HG03460 (cell line): Measurements from ENCODE around the gene CCDC124.

Experiments used
- ATAC-seq: cut with Tn5 transposase; IDR thresholded peaks from one replicate; pipeline ENCODE4 v1.9.1; 2021; ENCODE audit not compliant: unreplicated experiment

Gene CCDC124

DNA sequence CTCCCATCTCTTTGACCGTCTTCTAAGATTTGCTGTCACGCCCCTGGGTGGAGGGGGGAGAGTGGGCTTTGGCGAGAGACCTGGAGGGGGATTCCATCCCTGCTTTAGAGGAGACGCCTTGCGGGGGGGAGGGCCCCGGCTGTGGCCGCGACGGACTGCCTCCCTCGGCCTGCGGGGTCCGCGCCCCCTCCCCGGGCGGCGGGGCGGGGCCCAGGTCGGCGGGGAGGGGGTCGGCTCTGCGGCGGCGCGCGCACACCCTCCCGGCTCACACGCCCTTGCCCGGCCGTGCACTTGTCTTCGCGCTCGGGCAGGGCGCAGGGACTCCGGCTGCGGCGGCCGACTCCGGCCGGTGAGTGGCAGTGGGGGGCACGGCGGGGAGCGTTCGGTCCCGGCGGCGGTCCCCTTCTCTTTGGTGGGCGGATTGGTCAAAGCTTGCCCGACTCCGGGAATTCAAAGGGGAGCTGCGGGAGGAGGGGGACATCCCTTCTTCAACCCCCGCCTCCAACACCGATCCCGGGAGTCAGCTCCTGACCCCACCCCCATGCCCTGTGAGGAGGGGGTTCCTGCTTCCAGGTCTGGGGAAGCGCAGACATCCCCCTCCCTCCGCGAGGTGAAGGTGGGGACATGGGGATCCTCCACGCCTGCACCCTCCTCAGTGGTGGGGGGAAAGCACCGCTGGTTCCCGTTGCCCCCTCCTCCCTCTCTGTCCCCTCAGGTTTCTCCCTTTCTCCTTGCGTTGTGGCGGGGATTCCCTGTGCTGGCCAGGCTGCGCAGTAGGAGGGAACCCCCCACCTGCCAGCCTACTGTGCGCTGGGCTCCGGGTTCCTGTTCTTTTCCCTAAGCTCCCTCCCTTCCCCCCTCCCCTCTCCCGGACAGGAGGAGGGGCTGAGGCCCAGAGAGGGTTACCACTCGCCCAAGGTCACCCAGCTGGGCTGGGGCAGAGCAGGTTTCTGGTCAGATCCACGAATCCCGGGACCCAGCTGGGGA is 19.5 kb downstream of the CCDC124 start:
- no peak for ATAC-seq

DNA sequence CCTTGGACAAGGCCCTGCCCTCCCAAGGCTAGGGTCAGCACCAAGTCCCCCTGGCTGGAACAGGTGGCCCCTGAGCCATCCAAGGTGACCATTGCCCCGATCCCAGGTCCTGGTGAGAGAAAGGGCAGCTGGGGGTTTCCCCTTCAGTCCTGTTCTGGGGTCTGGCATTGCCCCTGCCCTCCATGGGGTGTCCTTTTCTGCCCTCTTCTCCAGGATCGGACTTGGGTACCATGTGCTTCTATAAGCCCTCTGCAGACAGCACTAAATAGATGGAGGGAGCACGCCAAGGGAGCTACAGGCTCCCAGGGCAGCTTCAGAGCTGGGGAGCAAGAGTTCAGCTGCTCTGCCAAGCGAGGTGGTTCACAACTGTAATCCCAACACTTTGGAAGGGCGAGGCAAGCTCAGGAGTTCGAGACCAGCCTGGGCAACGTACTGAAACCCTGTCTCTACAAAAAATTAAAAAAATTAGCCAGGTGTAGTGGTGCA is 20.5 kb downstream of the CCDC124 start:
- ATAC-seq, result no peak

DNA sequence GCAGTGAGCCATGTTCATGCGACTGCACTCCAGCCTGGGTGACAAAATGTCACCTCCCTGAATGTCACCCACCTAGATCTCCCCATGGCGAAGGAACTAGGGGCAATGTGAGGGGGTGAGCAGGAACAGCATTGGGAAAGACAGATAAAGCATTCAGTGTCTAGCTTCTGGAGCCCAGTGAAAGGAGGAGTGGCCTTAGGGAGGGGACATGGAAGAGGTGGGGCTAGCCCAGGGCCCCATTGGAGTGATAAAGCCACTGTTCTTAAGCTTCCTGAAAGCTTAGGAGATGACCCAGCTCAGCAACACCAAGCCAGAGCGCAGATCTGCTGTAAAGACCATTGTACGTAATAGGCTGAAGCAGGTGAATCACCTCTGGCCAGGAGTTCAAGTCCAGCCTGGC is 21.1 kb downstream of the CCDC124 start:
- no peak for ATAC-seq

DNA sequence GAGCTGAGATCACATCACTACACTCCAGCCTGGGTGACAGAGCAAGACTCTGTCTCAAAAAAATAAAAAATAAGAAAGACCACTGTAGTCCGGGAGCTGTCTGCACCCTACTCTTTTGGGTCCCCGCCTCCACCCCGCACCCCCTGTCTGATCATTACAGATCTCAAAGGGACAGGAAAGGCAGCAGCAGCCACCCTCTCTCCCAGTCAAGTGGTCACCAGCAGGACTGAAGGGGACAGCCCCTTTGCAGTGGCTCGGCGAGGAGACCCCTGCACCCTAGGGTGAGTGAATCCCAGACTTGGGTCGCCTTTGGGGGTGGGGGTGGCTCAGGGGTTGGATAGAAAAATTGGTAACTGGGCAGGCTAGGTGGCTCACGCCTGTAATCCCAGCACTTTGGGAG is 21.6 kb downstream of the CCDC124 start:
- ATAC-seq, result no peak

DNA sequence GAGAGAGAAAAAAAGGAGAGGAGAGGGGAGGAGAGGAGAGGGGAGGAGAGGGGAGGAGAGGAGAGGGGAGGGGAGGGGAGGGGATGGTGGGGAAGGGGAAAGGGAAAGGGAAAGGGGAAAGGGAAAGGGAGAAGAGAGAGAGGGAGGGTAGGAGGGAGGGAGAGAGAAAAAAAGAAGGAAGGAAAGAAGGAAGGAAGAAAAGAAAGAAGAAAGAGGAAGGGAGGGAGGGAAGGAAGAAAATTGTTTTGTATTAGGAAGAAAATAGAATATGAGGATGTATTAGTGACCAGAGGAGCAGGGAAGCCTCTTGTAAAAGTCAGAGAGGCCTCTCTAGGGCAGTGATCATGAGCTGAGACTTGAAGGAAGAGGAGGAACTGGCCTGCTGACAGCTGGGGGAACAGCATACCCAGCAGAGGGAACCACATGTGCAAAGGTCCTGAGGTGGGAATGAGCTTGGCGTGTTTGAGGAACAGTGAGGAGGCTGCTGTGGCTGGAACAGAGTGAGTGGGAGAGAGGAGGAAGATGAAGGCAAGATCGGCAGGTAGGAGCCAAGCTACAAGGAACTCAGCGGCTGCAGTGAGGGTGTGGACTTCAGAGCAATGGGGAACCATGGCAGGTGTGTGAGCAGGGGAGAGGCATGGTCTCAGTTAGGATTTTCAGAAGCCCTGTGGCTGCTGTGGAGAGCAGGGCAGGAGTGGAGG is 24.5 kb downstream of the CCDC124 start:
- no peak for ATAC-seq

DNA sequence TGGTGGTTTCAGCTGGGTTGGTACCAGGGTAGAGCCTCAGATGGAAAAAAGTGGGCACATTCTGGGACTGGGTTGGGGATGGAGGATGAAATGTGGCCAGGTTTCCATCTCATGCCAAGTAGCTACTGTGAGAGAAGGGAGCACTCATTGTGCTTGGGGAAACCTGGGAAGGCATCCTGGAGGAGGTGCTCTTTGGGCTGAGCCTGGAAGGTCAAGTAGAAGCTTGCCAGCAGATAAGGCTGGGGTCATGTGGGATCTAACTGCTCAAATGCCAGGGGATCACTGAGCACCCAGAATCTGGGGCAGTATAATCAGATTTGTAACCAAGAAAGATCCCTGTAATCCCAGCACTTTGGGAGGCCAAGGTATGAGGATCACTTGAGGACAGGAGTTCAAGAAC is 25.1 kb downstream of the CCDC124 start:
- no peak for ATAC-seq

DNA sequence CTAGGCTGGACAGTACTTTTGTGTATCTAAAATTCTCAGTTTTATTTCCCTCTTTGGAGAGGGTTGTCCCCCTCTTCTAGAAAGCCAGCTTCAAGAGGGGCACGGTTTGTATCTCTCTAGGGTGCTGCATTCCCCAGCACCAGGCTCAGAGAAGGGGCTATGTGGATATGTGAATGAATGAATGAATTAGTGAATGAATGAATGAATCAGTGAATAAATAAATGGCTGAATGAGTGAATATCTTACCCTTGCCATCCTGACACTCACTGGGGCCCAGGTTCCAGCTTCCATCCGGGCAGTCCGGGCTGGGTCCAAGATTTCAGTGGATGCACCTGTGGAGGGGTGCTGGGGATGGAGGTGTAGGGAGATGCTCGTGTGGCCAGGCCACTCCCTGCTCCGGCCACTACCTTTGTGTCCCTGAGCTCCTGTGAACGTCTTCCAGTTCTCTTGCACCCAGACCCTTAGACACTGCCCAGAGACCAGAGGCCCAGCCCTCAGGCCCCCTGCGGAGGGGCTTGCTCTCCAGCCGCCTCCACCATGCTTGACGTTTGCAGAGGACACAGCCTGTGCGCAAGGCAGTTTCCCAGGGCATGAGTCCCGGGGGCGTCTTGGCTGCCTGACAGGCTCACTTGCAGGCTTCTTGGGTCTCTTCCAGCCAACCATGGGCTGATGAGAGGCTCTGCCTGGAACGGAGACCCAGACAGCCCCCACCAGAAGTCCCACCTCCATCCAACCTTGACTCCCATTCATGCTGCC is 31.3 kb downstream of the CCDC124 start:
- ATAC-seq, result no peak

DNA sequence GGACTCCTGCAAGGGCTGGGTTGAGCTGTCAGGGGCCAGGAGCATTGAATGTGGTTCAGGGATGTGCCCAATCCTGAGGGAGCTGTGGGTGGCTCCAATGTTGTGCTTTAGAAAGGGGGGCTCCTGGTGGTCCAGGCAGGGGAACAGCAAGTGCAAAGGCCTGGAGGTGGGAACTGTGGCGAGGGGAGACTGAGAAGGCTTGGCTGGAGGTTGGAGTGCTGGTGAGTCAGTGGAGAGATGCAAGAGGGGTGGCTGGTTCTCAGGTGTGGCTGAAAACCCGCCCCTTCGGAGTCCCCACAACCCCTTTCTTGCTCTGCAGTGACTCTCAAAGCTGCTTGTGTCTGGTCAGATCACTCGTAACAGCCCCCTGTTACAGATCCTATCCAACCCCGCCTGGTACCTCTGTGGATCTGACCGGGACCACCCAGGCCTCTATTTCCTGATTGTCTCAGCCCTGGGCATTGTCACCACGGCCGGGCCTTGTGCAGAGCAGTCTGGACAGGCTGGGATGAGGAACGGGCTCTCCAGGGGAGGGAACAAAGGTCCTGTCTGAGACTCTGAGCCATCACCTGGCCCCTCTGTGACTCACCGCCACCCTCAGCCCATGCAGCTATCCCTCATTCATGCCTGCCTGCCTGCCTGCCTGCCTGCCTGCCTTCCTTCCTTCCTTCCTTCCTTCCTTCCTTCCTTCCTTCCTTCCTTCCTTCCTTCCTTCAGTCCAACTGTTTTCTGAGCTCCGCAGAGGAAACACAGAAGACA is 32.7 kb downstream of the CCDC124 start:
- ATAC-seq, result no peak

DNA sequence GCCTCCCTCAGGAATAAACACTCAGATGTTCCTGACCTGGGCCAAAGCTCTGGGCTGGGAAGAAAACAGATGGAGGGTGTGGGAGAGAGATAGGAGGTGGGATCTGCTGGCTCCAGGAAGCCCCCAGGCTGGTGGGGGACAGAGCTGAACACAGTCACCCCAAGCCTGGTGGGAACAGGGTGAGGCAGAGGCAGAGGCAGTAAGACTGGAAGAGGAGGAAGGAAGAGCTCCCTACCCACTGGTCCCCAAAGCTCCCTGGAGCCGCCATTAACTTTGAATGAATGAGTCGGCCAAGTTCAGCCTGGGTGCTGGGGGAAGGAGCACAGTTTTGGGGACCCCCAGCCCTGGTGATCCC is 33.3 kb downstream of the CCDC124 start:
- ATAC-seq, result no peak

DNA sequence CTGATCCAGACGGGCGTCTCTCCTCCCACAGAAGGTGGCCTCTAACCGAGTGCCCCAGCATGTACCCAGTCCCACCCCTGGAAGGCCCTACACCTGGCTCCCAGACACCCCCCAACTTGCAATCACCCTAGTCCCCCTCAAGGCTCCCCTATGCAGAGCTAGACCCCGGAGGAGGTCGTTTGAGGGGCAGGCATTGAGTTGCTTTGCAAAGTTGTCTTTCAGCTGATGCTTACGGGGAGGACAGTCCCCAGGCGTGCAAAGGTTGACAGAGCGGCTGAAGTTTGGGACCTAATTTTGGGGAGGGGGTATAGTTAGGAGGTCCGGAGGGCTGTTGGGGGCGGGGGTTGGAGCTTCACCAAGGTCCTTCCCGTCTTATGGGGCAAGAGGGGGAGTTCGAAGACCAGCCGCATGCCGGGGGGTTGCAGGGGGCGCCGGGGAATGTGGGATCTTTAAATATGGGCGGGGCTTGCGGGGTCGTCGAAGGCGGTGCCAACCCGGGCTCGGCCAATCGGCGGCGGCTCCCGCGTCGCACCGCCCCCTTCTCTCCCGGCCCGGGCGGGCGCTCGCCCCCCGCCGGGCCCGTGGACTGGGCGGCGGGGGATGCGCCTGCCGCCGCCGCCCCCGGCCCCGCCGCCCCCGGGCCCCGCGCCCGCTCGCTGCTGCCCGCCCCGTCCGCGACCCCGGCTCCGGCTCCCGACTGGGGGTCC is 33.9 kb downstream of the CCDC124 start, which contains the start of gene KCNN1:
Gene KCNN1, plus strand, starts transcription at position 558 of the 707 bp plus-strand sequence. CDS start 6,782 bp downstream, outside the sequence.
- no peak for ATAC-seq

DNA sequence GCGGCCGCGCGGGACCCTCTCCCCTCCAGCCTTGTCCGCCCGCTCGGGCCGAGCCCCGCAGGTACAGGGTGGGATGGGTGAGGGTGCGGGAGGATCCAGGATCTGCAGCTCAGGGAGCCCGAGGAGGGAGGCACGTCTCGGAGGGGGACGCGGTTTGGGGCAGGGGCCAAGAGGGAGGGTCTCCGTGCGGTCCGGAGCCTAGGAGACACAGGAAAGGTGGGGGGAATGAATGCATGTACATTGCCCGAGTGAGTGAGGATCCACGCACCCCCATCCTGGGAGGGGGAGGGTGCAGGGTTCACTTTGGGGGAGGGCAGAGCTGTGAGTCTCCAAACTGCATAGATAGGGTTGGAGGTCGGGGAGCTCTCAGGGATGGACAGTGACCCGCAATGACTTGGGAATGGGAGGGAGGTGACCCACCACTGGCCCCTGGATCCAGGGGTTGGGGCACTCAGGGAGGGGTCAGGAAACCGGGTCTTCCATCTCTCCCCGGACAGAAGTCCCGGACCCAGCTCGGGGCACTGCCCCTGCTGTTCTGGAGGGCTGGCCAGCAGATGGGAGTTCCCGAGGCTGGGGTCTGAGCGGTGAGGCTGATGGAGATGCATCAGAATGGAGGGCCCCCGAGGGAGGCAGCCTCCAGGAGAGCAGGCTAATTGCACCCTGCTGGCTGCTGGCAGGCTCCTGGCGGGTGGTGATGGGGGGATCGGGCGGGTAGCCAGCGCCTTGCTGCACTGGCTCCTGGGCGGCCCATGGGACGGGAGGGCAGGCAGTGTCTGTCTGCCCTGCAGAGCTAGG is 34.6 kb downstream of the CCDC124 start:
- no peak for ATAC-seq

DNA sequence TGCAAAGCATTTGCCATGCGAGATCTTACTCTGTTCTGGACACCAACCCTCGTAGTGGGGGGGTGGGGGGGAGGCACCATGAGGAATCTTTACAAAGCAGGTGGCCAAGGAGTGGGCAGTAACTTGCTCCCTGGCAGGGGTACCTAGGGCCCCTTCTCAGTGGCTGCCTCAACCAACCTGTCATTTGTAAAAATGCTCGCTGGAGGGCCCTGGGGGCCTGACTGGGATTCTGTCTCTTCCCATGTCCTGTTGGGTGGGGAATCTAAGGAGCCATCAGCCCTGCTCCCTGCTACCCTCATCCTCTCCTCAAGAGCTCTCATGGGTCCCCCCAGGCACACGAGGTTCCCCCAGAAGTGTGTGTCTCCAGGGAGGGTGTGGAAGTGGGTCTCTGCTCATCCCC is 35.5 kb downstream of the CCDC124 start:
- no peak for ATAC-seq

DNA sequence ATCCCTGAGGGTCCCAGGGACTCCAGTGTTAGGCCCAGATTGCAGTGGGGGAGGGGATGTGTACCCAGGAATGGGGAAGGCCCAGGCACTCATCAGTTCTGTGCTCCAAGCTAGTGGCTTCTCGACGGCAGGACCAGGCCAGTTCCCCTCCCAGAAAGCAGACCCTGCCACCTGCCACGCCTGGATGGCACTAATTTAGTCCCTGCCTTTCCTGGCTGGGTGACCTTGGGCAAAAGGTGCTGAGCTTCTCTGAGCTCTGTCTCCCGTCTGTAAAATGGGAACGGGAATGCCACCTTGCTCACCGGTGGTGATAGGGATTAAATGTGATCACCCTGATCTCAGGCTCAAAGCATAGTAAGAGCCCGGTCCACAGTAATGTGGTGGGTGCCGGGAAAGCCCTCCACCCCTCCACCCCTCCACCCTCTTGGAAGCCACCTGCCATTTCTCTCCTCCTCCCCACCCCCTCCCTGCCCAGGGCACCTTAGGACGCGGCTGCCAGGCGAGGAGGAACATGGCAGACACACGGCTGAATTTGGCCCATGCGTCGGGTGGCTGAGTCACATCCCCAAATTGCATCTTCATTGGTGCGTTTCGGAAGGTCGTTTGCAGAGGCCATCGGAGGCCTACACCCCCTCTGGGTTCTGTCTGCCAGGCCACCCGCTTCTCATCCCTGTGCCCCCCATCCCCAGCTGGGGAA is 36.4 kb downstream of the CCDC124 start:
- ATAC-seq, result no peak

DNA sequence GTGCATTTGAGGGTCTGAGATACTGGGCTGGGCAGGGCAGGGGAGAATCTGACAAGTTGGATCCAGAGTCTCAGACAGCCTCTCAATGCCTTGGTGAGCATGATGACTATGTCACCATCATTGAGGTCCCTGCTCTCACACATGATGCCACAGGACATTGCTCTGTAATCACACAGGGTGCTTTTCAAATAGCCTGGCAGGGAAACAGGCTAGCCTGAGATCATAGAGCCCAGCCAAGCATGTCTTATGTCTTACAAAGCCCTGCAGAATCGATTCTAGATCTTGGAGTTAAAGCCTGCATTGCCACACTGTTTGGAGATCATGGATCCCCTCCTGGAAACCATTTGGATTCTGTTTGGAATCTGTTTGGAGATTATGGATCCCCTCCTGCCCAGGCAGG is 39.4 kb downstream of the CCDC124 start:
- no peak for ATAC-seq

DNA sequence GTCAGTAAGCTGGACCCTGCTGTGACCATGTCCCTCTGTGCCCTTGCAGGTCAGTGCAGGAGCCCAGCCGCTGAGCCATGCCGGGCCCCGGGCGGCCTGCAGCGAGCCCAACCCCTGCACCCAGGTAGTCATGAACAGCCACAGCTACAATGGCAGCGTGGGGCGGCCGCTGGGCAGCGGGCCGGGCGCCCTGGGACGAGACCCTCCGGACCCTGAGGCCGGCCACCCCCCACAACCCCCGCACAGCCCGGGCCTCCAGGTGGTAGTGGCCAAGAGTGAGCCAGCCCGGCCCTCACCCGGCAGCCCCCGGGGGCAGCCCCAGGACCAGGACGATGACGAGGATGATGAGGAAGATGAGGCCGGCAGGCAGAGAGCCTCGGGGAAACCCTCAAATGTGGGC is 40.9 kb downstream of the CCDC124 start:
- ATAC-seq, result no peak

DNA sequence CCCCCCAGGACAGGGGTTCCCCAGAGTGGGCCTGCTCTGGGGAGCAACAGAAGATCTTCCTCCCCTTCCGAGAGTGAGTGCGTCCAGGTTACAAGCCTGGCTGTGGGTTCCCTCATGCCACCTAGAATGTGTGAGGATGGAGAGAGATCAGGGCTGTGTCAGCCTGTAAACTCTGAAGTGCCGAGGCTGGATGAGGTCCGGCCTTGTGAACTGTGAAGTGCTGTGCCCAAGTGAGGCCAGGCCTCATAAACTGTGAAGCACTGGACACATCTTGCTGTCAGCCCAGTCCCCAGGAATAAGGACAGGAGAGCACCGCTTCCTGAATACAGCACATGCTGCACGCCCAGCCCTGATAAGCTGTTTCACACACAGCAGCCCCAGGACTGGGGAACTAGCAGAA is 41.7 kb downstream of the CCDC124 start:
- no peak for ATAC-seq

DNA sequence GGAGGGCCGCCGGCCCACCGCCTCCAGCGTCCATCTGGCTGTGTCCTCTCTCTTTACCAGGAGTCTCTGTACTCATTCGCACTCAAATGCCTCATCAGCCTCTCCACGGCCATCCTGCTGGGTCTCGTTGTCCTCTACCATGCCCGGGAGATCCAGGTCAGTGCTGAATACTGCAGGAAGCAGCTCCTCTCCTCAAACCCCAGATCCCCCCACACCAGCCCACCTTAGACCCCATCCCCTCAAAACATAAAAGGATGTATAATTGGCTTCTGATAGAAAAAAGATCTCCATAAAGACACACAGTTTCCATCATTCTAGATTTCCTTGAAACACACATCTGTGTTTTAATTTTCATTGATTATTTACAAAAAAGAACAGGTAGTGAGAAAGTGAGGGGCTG is 42.2 kb downstream of the CCDC124 start:
- no peak for ATAC-seq

DNA sequence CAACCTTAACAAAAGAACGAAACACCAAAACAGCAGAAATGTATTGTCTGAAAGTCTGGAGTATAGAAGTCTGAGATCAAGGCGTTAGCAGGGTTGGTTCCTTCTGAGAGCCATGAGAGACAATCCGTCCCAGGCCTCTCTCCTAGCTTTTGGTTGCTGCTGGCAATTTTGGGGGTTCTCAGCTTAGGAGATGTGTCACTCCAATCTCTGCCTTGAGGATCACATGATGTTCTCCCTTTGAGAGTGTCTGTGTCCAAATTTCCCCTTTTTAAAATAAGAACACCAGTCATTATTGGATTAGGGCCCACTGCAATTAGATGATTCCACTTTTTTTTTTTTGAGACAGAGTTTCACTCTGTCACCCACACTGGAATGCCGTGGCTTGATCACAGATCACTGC is 44.2 kb downstream of the CCDC124 start:
- no peak for ATAC-seq

DNA sequence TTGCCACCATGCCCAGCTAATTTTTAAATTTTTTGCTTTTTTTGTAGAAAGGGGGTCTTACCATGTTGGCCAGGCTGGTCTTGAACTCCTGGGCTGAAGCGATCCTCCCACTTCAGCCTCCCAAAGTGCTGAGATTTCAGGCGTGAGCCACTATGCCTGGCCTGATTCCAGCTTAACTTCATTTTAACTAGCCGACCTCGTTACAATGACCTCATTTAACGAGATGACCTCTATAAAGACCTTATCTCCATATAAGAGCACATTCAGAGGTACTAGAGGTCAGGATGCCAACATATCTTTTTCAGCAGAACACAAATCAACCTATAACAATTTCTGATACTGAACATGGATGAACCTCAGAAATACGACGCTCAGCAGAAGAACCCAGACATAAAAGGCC is 44.7 kb downstream of the CCDC124 start:
- no peak for ATAC-seq
